HK-2 (cell line): Measurements from ENCODE around the gene SEMA7A.
A peak's percentile ranks its signal among the peaks of the same experiment; 100 is the strongest.

Experiments
- DNase-seq: peaks from one replicate; pipeline ENCODE4 v3.0.0-alpha.2; 2018; ENCODE audit not compliant: unreplicated experiment

SEMA7A gene

GRCh38 chr15:74387141-74387541, 46.6 kb downstream of the SEMA7A start:
- no peak for DNase-seq

GRCh38 chr15:74386496-74387140, 47.1 kb downstream of the SEMA7A start:
- no peak for DNase-seq

DNA sequence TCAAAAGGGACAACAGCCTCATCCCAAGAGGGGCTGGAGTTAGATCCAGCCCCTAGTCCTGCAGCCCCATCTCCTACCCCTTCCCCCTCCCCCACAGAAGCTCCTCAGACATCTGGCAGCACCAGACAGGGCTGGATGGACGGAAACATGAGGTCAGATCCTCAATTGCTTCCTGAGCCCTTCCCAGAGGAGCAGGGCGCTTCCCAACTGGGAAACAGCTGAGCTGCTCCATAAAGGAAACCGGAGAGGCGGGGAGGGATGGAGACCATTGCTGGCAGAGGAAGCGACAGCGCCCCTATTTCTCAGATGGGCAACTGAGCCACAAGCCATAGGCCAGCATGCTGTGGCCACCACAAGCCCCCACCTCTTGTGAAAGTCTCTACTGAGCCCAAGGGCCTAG, 48.0 kb downstream of the SEMA7A start:
- DNase-seq, result no peak

DNA sequence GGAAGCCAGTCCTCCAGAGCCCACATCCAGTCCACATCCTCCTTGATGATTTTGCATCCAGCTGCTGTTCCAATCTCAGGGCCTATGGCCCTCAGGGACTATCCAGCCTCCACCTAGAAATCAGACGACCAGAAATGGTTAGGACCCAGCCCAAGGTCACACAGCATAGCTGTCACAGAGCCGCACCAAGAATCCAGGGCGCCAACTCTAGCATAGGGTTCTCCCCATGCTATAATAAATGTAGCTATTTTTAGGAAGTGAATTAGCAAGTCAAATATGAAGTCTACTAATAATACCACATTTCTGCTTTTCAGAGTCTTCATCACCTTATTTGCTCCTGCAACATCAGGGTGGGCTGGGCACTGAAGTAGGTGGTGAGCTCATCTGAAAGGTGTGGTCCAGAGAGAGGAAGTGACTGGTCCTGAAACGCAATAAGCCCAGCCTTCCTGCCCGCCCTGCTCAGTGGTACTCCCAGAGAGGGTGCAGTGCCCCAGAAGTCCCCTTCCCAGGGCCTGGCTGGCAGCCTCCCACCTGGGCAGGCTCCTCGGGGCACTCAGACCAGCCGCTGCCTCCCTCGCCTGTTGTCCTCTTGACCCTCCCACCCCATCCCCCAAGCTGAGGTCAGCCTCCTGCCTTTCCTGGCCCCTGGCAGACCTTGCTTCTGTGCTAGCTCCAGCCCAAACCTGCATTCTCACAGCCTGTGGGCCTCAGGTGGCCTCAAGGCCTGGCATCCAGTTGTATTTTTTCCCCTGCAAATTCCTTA, 48.7 kb downstream of the SEMA7A start:
- peak; percentile 70 for DNase-seq

GRCh38 chr15:74384566-74384880, 49.2 kb downstream of the SEMA7A start:
- no peak for DNase-seq

GRCh38 chr15:74383695-74384565, 49.8 kb downstream of the SEMA7A start:
- DNase-seq, result peak; percentile 52

GRCh38 chr15:74383286-74383685, 50.5 kb downstream of the SEMA7A start:
- DNase-seq, result no peak

DNA sequence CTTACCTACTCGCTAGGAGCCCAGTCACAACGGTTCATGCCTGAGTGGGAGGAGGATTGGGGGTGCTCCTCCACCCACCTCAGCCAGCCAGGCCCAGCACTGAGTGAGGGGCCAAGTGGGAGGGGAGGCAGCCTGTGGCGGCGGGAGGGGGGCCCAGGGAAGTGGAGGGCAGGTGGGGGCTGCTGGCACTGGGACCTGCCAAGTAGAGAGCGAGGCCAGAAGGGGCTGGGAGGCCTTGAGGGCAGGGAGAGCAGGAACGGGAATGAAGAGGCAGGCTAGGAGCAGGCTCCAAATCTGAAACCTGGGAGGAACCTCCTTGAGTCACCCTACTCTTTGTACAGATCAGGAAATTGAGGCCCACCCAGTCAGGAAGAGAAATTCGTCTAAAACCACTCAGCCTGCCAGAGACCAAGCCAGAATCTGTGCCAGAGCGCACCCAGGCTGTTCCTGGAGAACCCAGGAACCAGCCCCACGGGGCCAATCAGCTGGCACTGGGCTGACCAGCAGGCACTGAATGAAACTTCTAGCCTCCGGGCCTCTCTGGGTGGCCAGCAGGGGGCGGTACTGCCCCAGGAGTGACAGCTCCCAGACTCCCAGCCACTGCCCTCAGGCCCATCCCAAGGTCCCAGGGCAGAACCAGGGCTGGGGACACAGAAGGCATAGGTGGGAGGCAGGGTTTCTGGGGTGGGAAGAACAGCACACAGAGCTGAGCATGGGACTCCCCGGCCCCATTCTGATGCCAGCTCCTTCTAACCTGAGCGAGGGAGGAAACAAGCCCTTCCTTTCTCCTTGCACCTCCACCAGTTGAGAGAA, 51.5 kb downstream of the SEMA7A start:
- DNase-seq, result peak; percentile 89

DNA sequence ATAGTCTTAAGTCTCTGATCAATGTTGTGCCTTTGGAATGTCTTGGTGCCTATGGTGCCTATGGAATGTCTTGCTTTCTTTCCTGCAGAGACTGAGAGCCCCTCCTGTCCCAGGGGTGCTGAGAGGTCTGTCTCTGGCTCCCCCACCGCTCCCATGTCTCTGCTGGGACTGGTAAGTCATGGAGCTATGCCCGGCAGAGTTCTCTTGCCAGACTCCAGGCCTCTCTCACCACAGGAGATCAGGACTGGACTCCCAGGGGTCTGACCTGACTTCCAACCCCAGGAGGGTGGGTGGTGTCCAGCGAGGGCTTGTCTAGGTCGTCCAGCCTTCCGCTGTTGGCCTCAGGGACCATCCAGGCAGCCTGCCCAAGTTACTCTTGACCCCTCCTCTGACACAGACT, 52.3 kb downstream of the SEMA7A start:
- DNase-seq, result no peak

- DNase-seq, result no peak
Measured at GRCh38 chr15:74381190-74381453, 52.6 kb downstream of the SEMA7A start.

DNA sequence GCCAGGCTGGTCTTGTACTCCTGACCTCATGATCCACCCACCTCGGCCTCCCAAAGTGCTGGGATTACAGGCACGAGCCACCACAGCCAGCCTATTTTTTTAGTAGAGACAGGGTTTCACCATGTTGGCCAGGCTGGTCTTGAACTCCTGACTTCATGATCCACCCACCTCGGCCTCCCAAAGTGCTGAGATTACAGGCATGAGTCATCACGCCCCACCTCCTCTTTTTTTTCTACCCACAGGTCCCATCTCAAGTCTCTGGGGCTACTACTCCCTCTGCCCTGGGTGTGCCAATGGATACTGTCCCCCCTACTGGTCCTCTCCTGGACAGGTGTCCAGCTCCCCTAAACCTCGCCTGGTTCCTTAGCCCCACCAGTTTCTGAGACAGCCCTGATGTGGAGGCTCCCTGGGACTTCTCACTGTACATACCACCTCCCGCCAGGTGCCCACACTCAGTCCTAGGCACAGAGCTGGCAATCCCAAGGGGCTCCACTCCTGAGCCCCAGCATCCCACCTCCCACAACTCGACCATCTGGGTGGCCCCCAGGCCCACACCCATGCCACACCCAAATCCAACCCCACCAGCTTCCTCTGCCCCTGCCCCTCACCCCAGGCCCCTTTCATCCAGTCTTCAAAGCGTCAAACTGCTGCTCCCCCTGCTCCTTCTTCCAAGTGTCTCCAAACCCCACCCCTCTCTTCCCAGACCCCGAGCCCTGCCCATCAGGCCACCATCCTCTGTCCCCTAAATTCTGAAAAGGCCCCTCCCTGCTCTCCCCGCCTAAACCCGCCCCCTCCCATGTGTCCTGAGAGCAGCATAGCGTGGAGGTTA, 53.2 kb downstream of the SEMA7A start:
- DNase-seq, result no peak

- peak; percentile 35 for DNase-seq
Measured at GRCh38 chr15:74378848-74379247, 54.9 kb downstream of the SEMA7A start.

DNA sequence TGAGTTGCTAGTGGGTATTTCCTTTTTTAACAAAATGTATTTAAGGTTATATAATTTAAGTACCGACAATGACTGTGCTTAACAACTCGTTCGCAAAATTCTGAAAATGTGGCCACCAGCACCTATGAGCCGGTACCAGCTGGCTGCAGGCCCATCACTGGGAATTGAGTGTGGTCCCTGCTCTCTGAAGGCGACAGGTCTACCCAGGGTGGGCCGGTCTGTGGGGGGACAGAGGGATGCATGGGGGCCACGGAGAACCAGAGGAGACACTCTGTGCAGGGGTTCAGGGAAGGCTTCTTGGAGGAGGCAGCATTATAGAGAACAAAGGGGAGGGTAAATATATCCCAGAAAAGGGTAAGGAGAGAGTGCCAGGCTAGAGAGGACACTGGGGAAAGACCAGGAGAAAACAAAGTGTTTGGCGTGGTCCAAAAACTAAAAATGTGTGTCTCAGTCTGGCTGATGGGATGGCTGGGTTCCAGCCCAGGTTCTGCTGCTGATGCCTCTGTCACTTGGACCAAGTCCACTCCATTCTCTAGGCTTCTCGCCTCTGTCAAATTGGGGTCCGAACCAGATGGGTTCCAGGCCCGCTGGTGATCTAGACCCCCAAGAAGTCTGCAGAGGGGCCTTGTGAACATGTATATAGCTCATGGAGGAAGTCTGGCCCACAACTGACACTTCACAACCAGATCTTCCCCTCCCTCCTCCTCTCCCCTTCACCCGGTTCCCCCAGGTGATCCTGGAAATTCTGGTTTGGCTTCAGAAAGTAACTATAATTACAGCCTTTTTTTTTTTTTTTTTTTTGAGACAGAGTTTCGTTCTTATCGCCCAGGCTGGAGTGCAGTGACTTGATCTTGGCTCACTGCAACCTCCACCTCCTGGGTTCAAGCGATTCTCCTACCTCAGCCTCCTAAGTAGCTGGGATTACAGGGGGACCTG, 55.7 kb downstream of the SEMA7A start:
- no peak for DNase-seq

- DNase-seq, result no peak
Measured at GRCh38 chr15:74376825-74377581, 56.8 kb downstream of the SEMA7A start.

GRCh38 chr15:74376226-74376625, 57.5 kb downstream of the SEMA7A start:
- no peak for DNase-seq

DNA sequence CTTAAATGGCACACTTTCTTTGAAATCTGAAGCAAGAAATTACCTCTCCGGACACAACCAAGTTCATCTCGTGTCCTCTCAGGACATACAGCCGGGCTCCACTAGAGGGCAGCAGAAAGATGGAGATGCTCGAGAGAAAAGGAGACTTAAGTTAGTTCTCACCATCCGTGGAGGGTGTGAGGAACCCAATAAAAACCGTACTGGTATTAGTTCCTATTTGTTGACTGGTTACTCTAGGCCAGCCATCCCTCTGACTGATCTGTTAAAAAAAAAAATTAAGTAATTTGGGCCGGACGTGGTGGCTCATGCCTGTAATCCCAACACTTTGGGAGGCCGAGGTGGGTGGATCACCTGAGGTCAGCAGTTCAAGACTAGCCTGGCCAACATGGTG, 58.5 kb downstream of the SEMA7A start:
- DNase-seq, result peak; percentile 66

- DNase-seq, result no peak
Measured at GRCh38 chr15:74374648-74375302, 59.0 kb downstream of the SEMA7A start.

- peak; percentile 89 for DNase-seq
Measured at GRCh38 chr15:74373731-74374647, 59.8 kb downstream of the SEMA7A start.
